Measurements from ENCODE around the gene TPRG1. TPM values are rescaled to one million over a fixed set of nuclear protein-coding genes. Genes with fewer than 3 reads are reported as not detected.

The TPRG1 gene
- total and polyA plus RNA-seq, 2 of the 8 experiments (the other 6 are each of a cell fraction or from before 2014, with no cell fraction given), result 0.37 to 0.47 TPM

DNA sequence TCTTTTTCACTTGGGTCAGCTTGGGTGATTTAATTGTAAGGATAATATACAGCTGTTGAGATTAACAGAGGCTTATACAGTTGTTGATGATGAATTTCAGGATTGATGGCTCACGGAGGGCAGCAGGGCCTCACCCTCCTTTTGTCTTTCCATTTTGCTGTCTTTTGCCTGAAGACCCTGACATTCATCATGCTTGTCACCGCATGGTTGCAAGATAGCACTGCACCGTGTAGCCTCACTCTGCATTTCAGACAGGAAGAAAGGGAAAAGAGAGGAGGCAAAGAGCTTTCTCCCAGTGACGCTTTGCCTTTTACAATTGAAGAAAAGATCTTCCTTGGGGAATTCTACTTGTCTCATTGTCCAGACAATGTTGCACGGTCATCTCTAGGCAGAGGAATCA is 115.1 kb downstream of the TPRG1 start:
- peaks cover 0 to 2% (median 0%) of the 10 kb centered on the region in 4 experiments; a peak in 1 of 7 replicates for H3K4me1 ChIP-seq (replicated peaks in 1 of 4; ENCODE audit: control insufficient read depth in 3 of 4, insufficient read depth in 4 of 4, low read length in 3 of 4)
- ChIA-PET CTCF (ENCODE audit: partially characterized antibody) (interaction anchor here (0.8 kb wide), 2 partner anchors 10 to 54 kb away, joined by 3 to 5 read pairs; no protein-coding TSS in a partner anchor), POLR2A (ENCODE audit: partially characterized antibody) (no interaction called here)
- no peak overlapping the region for H3K4me2 ChIP-seq (ENCODE audit: insufficient read depth in 1 of 2, low read depth in 2 of 2, low read length in 2 of 2)
- H3K14ac ChIP-seq (ENCODE audit: insufficient read length), result no peak overlapping the region
- no peak overlapping the region for H2BK120ac ChIP-seq (replicated peaks; ENCODE audit: low read depth, low read length)
- no peak overlapping the region for H2BK5ac ChIP-seq (ENCODE audit: low read depth, low read length)
- H3K9ac ChIP-seq (replicated peaks in 1 of 4; ENCODE audit: extremely low read depth in 1 of 4, low read depth in 3 of 4, low read length in 3 of 4), result no peak overlapping the region
- no peaks in the 10 kb centered on the region for H3K36me3 ChIP-seq (ENCODE audit: control insufficient read depth in 2 of 4, insufficient read depth in 4 of 4, low read length in 3 of 4)
- H3K79me1 ChIP-seq (ENCODE audit: low read depth, low read length), result no peaks in the 10 kb centered on the region
- H4K5ac ChIP-seq (ENCODE audit: insufficient read length, low read depth, low read length), result no peak overlapping the region
- no peaks in the 10 kb centered on the region for H3K27me3 ChIP-seq (replicated peaks in 1 of 4; ENCODE audit: control insufficient read depth in 3 of 4, extremely low read depth in 1 of 4, insufficient read depth in 3 of 4, low read length in 3 of 4)
- no peaks in the 10 kb centered on the region for H3K79me2 ChIP-seq (ENCODE audit: control insufficient read depth in 1 of 2, insufficient read depth in 2 of 2, low read length in 2 of 2)
- H3K9me3 ChIP-seq (ENCODE audit: insufficient read depth in 2 of 2, low read depth in 1 of 2, low read length in 1 of 2), result no peaks in the 10 kb centered on the region
- TF ChIP-seq KDM4A (IDR thresholded peaks at IDR 0.05; ENCODE audit: low read depth, low read length, severe bottlenecking) (no peak), RFX5 (IDR thresholded peaks at IDR 0.05; ENCODE audit: borderline replicate concordance, low read depth, low read length) (no peak), CEBPB (IDR thresholded peaks at IDR 0.05; ENCODE audit: low read depth, low read length) (no peak), TEAD4 (IDR thresholded peaks at IDR 0.05; ENCODE audit: low read depth, low read length) (no peak), SP4 (IDR thresholded peaks at IDR 0.05; ENCODE audit: low read length) (no peak), YY1 (IDR thresholded peaks at IDR 0.05; ENCODE audit: low read depth, low read length) (no peak), KDM5A (IDR thresholded peaks at IDR 0.05; ENCODE audit: low read length) (no peak)
- no peak overlapping the region for H3K18ac ChIP-seq (ENCODE audit: extremely low read depth, low read length)
- H3K23ac ChIP-seq (ENCODE audit: insufficient read length), result no peak overlapping the region
- 97% methylated on average over 5 of the region's 5 CpGs; no CpG with 5 or more reads in 1 of the 2 experiments for WGBS, 2 experiments (ENCODE audit: extremely low coverage in 1 of 2, insufficient coverage in 1 of 2, insufficient read length in 1 of 2, insufficient replicate concordance in 2 of 2, low coverage in 1 of 2, low lambda C conversion rate in 2 of 2, missing lambda C conversion rate in 1 of 2)
- no peak overlapping the region for H2AK5ac ChIP-seq (ENCODE audit: low read depth, low read length)
- no peak overlapping the region for H2BK15ac ChIP-seq (ENCODE audit: low read length)
- no peak overlapping the region for H4K91ac ChIP-seq (replicated peaks; ENCODE audit: insufficient read length, low read length)
- H2BK20ac ChIP-seq (ENCODE audit: low read length), result no peak overlapping the region
- no peaks in the 10 kb centered on the region for H4K20me1 ChIP-seq (replicated peaks in 1 of 2; ENCODE audit: control insufficient read depth in 1 of 2, insufficient read depth in 2 of 2, low read length in 2 of 2)
- H2AFZ ChIP-seq (ENCODE audit: low read length), result no peak overlapping the region
- H3K4me3 ChIP-seq (ENCODE audit: extremely low read depth in 1 of 4, insufficient read depth in 2 of 4, low read depth in 3 of 4, low read length in 4 of 4), result no peak overlapping the region
- no peak for DNase-seq (ENCODE audit: low read depth in 1 of 2, low spot score in 2 of 2)
- no peak overlapping the region for H3K56ac ChIP-seq (replicated peaks; ENCODE audit: insufficient read length, low read depth, low read length)
- no peak overlapping the region for H4K8ac ChIP-seq (ENCODE audit: extremely low read depth, insufficient read depth, low read length)
- no peak overlapping the region for H3K4ac ChIP-seq (replicated peaks; ENCODE audit: insufficient read length, low read depth, low read length)
- H3K27ac ChIP-seq (ENCODE audit: low read depth, low read length), result no peak overlapping the region
- no peak for FAIRE-seq
- H2BK12ac ChIP-seq (ENCODE audit: low read depth, low read length), result no peak overlapping the region
- H3K23me2 ChIP-seq (ENCODE audit: low read depth, low read length), result no peaks in the 10 kb centered on the region

Data from H1 (cell line).